Trophoblast cell (in vitro differentiated cells and primary cell): ENCODE measurements around the gene HAO2.

Experiments used
- DNase-seq, 2 donors: peaks; one replicate each; pipeline ENCODE4 v3.0.0-alpha.2; 2016
- H2AFZ ChIP-seq: 2 replicates; pipeline ENCODE4 v1.6.1; 2013; ENCODE audit warnings: low read length, moderate library complexity, mild to moderate bottlenecking; ENCODE audit not compliant: insufficient read depth, poor library complexity
- H2AK5ac ChIP-seq: 2 replicates; pipeline ENCODE4 v1.6.1; 2013; ENCODE audit warnings: mild to moderate bottlenecking, low read length
- H2BK120ac ChIP-seq: 2 replicates; pipeline ENCODE4 v1.6.1; 2013; ENCODE audit warnings: low read length, mild to moderate bottlenecking, moderate library complexity; ENCODE audit not compliant: insufficient read depth, poor library complexity
- H2BK12ac ChIP-seq: 2 replicates; pipeline ENCODE4 v1.6.1; 2013; ENCODE audit warnings: mild to moderate bottlenecking, low read length, moderate library complexity
- H2BK5ac ChIP-seq: 2 replicates; pipeline ENCODE4 v1.6.1; 2013; ENCODE audit warnings: low read length, low read depth, moderate library complexity, mild to moderate bottlenecking; ENCODE audit not compliant: poor library complexity
- H3K14ac ChIP-seq: 2 replicates; pipeline ENCODE4 v1.6.1; 2013; ENCODE audit warnings: mild to moderate bottlenecking, low read length
- H3K18ac ChIP-seq: 2 replicates; pipeline ENCODE4 v1.6.1; 2013; ENCODE audit warnings: mild to moderate bottlenecking, low read length
- H3K23ac ChIP-seq: 2 replicates; pipeline ENCODE4 v1.6.1; 2013; ENCODE audit warnings: low read length
- H3K27ac ChIP-seq: 2 replicates; pipeline ENCODE4 v1.5.1; 2013; ENCODE audit warnings: low read depth, mild to moderate bottlenecking, inconsistent platforms, low read length, moderate library complexity
- H3K27me3 ChIP-seq: 2 replicates; pipeline ENCODE4 v1.6.1; 2013; ENCODE audit warnings: inconsistent platforms, mild to moderate bottlenecking, low read length, moderate library complexity; ENCODE audit not compliant: insufficient read depth
- H3K36me3 ChIP-seq, 2 experiments: 1 replicate in 1 of 2; 2 replicates in 1 of 2; pipeline ENCODE4 v1.6.1; 2013; ENCODE audit warnings: low read length in 2 of 2, mild to moderate bottlenecking in 2 of 2, moderate library complexity in 1 of 2; ENCODE audit not compliant: insufficient read depth in 2 of 2, control insufficient read depth in 1 of 2
- H3K4ac ChIP-seq: 2 replicates; pipeline ENCODE4 v1.6.1; 2013; ENCODE audit warnings: low read depth, mild to moderate bottlenecking, low read length, moderate library complexity
- H3K4me1 ChIP-seq, 2 experiments: 1 replicate in 1 of 2; 2 replicates in 1 of 2; pipeline ENCODE4 v1.6.1; 2013; ENCODE audit warnings: low read length in 2 of 2, mild to moderate bottlenecking in 2 of 2, moderate library complexity in 1 of 2; ENCODE audit not compliant: insufficient read depth in 2 of 2, control insufficient read depth in 1 of 2
- H3K4me2 ChIP-seq: 2 replicates; pipeline ENCODE4 v1.6.1; 2013; ENCODE audit warnings: inconsistent platforms, mild to moderate bottlenecking, low read length, moderate library complexity
- H3K4me3 ChIP-seq: 2 replicates; pipeline ENCODE4 v1.5.1; 2013; ENCODE audit warnings: mild to moderate bottlenecking, low read depth, low read length, inconsistent platforms
- H3K79me1 ChIP-seq: one replicate; pipeline ENCODE4 v1.6.1; 2013; ENCODE audit warnings: low read length
- H3K79me2 ChIP-seq: 2 replicates; pipeline ENCODE4 v1.6.1; 2013; ENCODE audit warnings: low read length, mild to moderate bottlenecking; ENCODE audit not compliant: control insufficient read depth, insufficient read depth, poor library complexity
- H3K9ac ChIP-seq: 2 replicates; pipeline ENCODE4 v1.6.1; 2013; ENCODE audit warnings: mild to moderate bottlenecking, low read length
- H3K9me3 ChIP-seq: 2 replicates; pipeline ENCODE4 v1.6.1; 2013; ENCODE audit warnings: low read depth, mild to moderate bottlenecking, control low read depth, inconsistent platforms, low read length; ENCODE audit not compliant: insufficient read depth
- H4K12ac ChIP-seq: 2 replicates; pipeline ENCODE4 v1.6.1; 2013; ENCODE audit warnings: low read depth, mild to moderate bottlenecking, low read length, moderate library complexity
- H4K8ac ChIP-seq: 2 replicates; pipeline ENCODE4 v1.6.1; 2013; ENCODE audit warnings: low read depth, mild to moderate bottlenecking, low read length, moderate library complexity
- H4K91ac ChIP-seq: one replicate; pipeline ENCODE4 v1.6.1; 2013; ENCODE audit warnings: low read depth, mild to moderate bottlenecking, low read length, moderate library complexity
- WGBS: extraction: QIAGEN DNeasy Blood & Tissue Kit; methylation state at CpG from one replicate; pipeline ENCODE4 v1.1.7; 2013; ENCODE audit warnings: missing lambda C conversion rate; ENCODE audit not compliant: insufficient read length, insufficient coverage; ENCODE audit errors: extremely low coverage; 5-methylcytosine and 5-hydroxymethylcytosine counted together

Gene HAO2

GRCh38 chr1:119373465-119373864 is 4.9 kb downstream of the HAO2 start:
- H3K9me3 ChIP-seq, result no peaks in the 10 kb centered on the region
- no peaks in the 10 kb centered on the region for H3K79me2 ChIP-seq
- H3K4me2 ChIP-seq, result no peak overlapping the region
- no peaks in the 10 kb centered on the region for H3K79me1 ChIP-seq
- no peak overlapping the region for H3K23ac ChIP-seq
- H3K4me3 ChIP-seq, result no peak overlapping the region
- H3K4me1 ChIP-seq, result peaks cover 2 to 4% of the 10 kb centered on the region in 2 experiments
- H3K18ac ChIP-seq, result no peak overlapping the region
- no peak overlapping the region for H3K27ac ChIP-seq
- H4K91ac ChIP-seq, result no peak overlapping the region
- WGBS, result no CpG with 5 or more reads among the region's 2 CpGs
- no peak overlapping the region for H4K8ac ChIP-seq
- no peak overlapping the region for H3K4ac ChIP-seq
- no peak overlapping the region for H2BK5ac ChIP-seq
- H2BK120ac ChIP-seq, result no peak overlapping the region
- no peak overlapping the region for H4K12ac ChIP-seq
- peak in 1 of 2 donors; percentile 40 for DNase-seq
- no peak overlapping the region for H3K9ac ChIP-seq
- H3K36me3 ChIP-seq, result no peaks in the 10 kb centered on the region
- H3K14ac ChIP-seq, result no peak overlapping the region
- H2BK12ac ChIP-seq, result no peak overlapping the region
- H2AFZ ChIP-seq, result no peak overlapping the region
- H2AK5ac ChIP-seq, result no peak overlapping the region
- H3K27me3 ChIP-seq, result no peaks in the 10 kb centered on the region

- no peak overlapping the region for H3K4me2 ChIP-seq
- no peak overlapping the region for H3K9ac ChIP-seq
- no CpG with 5 or more reads among the region's 4 CpGs for WGBS
- H3K4ac ChIP-seq, result no peak overlapping the region
- no peak overlapping the region for H2BK120ac ChIP-seq
- no peak overlapping the region for H3K27ac ChIP-seq
- H2AFZ ChIP-seq, result no peak overlapping the region
- H3K79me1 ChIP-seq, result no peaks in the 10 kb centered on the region
- H4K8ac ChIP-seq, result no peak overlapping the region
- H2BK5ac ChIP-seq, result no peak overlapping the region
- no peak overlapping the region for H3K18ac ChIP-seq
- DNase-seq, result peak; percentile 38 to 63
- H3K4me3 ChIP-seq, result no peak overlapping the region
- no peaks in the 10 kb centered on the region for H3K79me2 ChIP-seq
- H3K23ac ChIP-seq, result no peak overlapping the region
- H3K27me3 ChIP-seq, result no peaks in the 10 kb centered on the region
- no peaks in the 10 kb centered on the region for H3K9me3 ChIP-seq
- H4K91ac ChIP-seq, result peak overlapping the region; percentile 38
- H2BK12ac ChIP-seq, result no peak overlapping the region
- no peak overlapping the region for H3K14ac ChIP-seq
- peaks cover 2 to 4% of the 10 kb centered on the region in 2 experiments for H3K4me1 ChIP-seq
- no peak overlapping the region for H2AK5ac ChIP-seq
- H3K36me3 ChIP-seq, result no peaks in the 10 kb centered on the region
- no peak overlapping the region for H4K12ac ChIP-seq
Measured at GRCh38 chr1:119374208-119374874, 5.8 kb downstream of the HAO2 start.

GRCh38 chr1:119375366-119375765 is 6.8 kb downstream of the HAO2 start:
- Histone ChIP-seq H3K79me1 (no peaks in the 10 kb centered on the region), H4K91ac (no peak overlapping the region), H3K18ac (no peak overlapping the region), H3K4me2 (no peak overlapping the region), H2AFZ (no peak overlapping the region), H3K4ac (no peak overlapping the region), H2AK5ac (no peak overlapping the region), H3K36me3 (no peaks in the 10 kb centered on the region), H2BK5ac (no peak overlapping the region), H4K12ac (no peak overlapping the region), H3K14ac (no peak overlapping the region), H3K9me3 (no peaks in the 10 kb centered on the region), H3K9ac (no peak overlapping the region), H3K27ac (no peak overlapping the region), H2BK12ac (no peak overlapping the region), H3K4me1 (peaks cover 2 to 4% of the 10 kb centered on the region in 2 experiments), H3K79me2 (no peaks in the 10 kb centered on the region), H3K27me3 (no peaks in the 10 kb centered on the region), H2BK120ac (no peak overlapping the region), H4K8ac (no peak overlapping the region), H3K4me3 (no peak overlapping the region), H3K23ac (no peak overlapping the region)
- no peak for DNase-seq
- WGBS, result no CpG with 5 or more reads among the region's 1 CpG

GRCh38 chr1:119376594-119376993 is 8.0 kb downstream of the HAO2 start:
- H3K9me3 ChIP-seq, result no peaks in the 10 kb centered on the region
- no peak overlapping the region for H3K4me3 ChIP-seq
- H4K91ac ChIP-seq, result no peak overlapping the region
- no peak overlapping the region for H2BK5ac ChIP-seq
- no peak overlapping the region for H3K23ac ChIP-seq
- H3K79me2 ChIP-seq, result no peaks in the 10 kb centered on the region
- H3K27ac ChIP-seq, result no peak overlapping the region
- no peak for DNase-seq
- H3K18ac ChIP-seq, result no peak overlapping the region
- WGBS, result no CpG with 5 or more reads among the region's 1 CpG
- no peak overlapping the region for H2AK5ac ChIP-seq
- peaks cover 2 to 4% of the 10 kb centered on the region in 2 experiments for H3K4me1 ChIP-seq
- H4K8ac ChIP-seq, result no peak overlapping the region
- H3K4ac ChIP-seq, result no peak overlapping the region
- H3K14ac ChIP-seq, result no peak overlapping the region
- no peak overlapping the region for H2BK120ac ChIP-seq
- H3K4me2 ChIP-seq, result no peak overlapping the region
- no peak overlapping the region for H2AFZ ChIP-seq
- no peaks in the 10 kb centered on the region for H3K27me3 ChIP-seq
- no peak overlapping the region for H4K12ac ChIP-seq
- no peak overlapping the region for H2BK12ac ChIP-seq
- no peak overlapping the region for H3K9ac ChIP-seq
- no peaks in the 10 kb centered on the region for H3K79me1 ChIP-seq
- H3K36me3 ChIP-seq, result no peaks in the 10 kb centered on the region
